ENCODE results near the gene SMC1B.
"Not testable (repeated sequence)": the region's sequence is repeated elsewhere in the genome, so short reads cannot be mapped to it uniquely, and the experiment has no call there.

Gene SMC1B

GRCh38 chr22:45454275-45454674, 40.9 kb upstream of the SMC1B start:
- no peak overlapping the region for H3K4me3 ChIP-seq (ENCODE audit: low read depth in 1 of 5, low read length in 5 of 5)
- no peaks in the 10 kb centered on the region for H3K36me3 ChIP-seq (ENCODE audit: control insufficient read depth in 5 of 5, insufficient read depth in 5 of 5, low read length in 5 of 5)
- H3K4me1 ChIP-seq (ENCODE audit: control insufficient read depth in 5 of 5, insufficient read depth in 5 of 5, low read length in 5 of 5), result peaks cover 3 to 29% (median 23%) of the 10 kb centered on the region in 5 donors
- no peaks in the 10 kb centered on the region for H3K9me3 ChIP-seq (ENCODE audit: control insufficient read depth in 5 of 5, low read length in 5 of 5)
- H3K27ac ChIP-seq (ENCODE audit: low read depth, low read length), result no peak overlapping the region
- peaks cover 0 to 13% (median 3%) of the 10 kb centered on the region in 5 donors for H3K27me3 ChIP-seq (ENCODE audit: control insufficient read depth in 5 of 5, insufficient read depth in 4 of 5, low read length in 5 of 5)
- H3K9ac ChIP-seq (ENCODE audit: low read length in 5 of 5), result no peak overlapping the region

DNA sequence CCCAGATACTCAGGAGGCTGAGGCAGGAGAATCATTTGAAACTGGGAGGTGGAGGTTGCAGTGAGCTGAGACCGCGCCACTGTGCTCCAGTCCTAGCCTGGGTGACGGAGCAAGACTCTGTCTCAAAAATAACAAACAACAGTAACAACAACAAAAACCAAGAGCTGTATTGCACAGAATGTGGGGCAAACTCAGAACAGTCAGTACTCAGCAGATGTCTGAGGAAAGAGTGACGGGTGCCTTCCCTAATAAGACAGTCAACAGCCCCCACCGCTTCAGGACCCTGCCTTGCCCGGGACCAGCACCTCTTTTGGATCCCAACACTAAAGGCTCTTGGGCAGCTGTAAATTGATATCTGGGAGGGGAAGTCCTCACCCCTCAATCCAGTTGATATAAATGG, 40.4 kb upstream of the SMC1B start:
- H3K27ac ChIP-seq (ENCODE audit: low read depth, low read length), result no peak overlapping the region
- H3K36me3 ChIP-seq (ENCODE audit: control insufficient read depth in 5 of 5, insufficient read depth in 5 of 5, low read length in 5 of 5), result no peaks in the 10 kb centered on the region
- H3K27me3 ChIP-seq (ENCODE audit: control insufficient read depth in 5 of 5, insufficient read depth in 4 of 5, low read length in 5 of 5), result peaks cover 0 to 12% (median 0%) of the 10 kb centered on the region in 5 donors
- no peak overlapping the region for H3K4me3 ChIP-seq (ENCODE audit: low read depth in 1 of 5, low read length in 5 of 5)
- H3K9ac ChIP-seq (ENCODE audit: low read length in 5 of 5), result no peak overlapping the region
- no peaks in the 10 kb centered on the region for H3K9me3 ChIP-seq (ENCODE audit: control insufficient read depth in 5 of 5, low read length in 5 of 5)
- H3K4me1 ChIP-seq (ENCODE audit: control insufficient read depth in 5 of 5, insufficient read depth in 5 of 5, low read length in 5 of 5), result peaks cover 3 to 29% (median 23%) of the 10 kb centered on the region in 5 donors

GRCh38 chr22:45452565-45453379, 39.4 kb upstream of the SMC1B start:
- H3K9ac ChIP-seq (ENCODE audit: low read length in 5 of 5), result no peak overlapping the region
- H3K4me3 ChIP-seq (ENCODE audit: low read depth in 1 of 5, low read length in 5 of 5), result no peak overlapping the region
- H3K27ac ChIP-seq (ENCODE audit: low read depth, low read length), result no peak overlapping the region
- H3K9me3 ChIP-seq (ENCODE audit: control insufficient read depth in 5 of 5, low read length in 5 of 5), result no peaks in the 10 kb centered on the region
- peaks cover 0 to 12% (median 0%) of the 10 kb centered on the region in 5 donors for H3K27me3 ChIP-seq (ENCODE audit: control insufficient read depth in 5 of 5, insufficient read depth in 4 of 5, low read length in 5 of 5)
- no peaks in the 10 kb centered on the region for H3K36me3 ChIP-seq (ENCODE audit: control insufficient read depth in 5 of 5, insufficient read depth in 5 of 5, low read length in 5 of 5)
- peaks cover 3 to 35% (median 28%) of the 10 kb centered on the region in 5 donors for H3K4me1 ChIP-seq (ENCODE audit: control insufficient read depth in 5 of 5, insufficient read depth in 5 of 5, low read length in 5 of 5)

GRCh38 chr22:45451972-45452371, 38.6 kb upstream of the SMC1B start:
- no peaks in the 10 kb centered on the region for H3K9me3 ChIP-seq (ENCODE audit: control insufficient read depth in 5 of 5, low read length in 5 of 5)
- H3K36me3 ChIP-seq (ENCODE audit: control insufficient read depth in 5 of 5, insufficient read depth in 5 of 5, low read length in 5 of 5), result no peaks in the 10 kb centered on the region
- no peak overlapping the region for H3K4me3 ChIP-seq (ENCODE audit: low read depth in 1 of 5, low read length in 5 of 5)
- no peak overlapping the region for H3K27ac ChIP-seq (ENCODE audit: low read depth, low read length)
- H3K4me1 ChIP-seq (ENCODE audit: control insufficient read depth in 5 of 5, insufficient read depth in 5 of 5, low read length in 5 of 5), result peaks cover 3 to 35% (median 28%) of the 10 kb centered on the region in 5 donors
- no peak overlapping the region for H3K9ac ChIP-seq (ENCODE audit: low read length in 5 of 5)
- peaks cover 0 to 10% (median 0%) of the 10 kb centered on the region in 5 donors for H3K27me3 ChIP-seq (ENCODE audit: control insufficient read depth in 5 of 5, insufficient read depth in 4 of 5, low read length in 5 of 5)

- peak overlapping the region; percentile 19 for H3K27ac ChIP-seq (ENCODE audit: low read depth, low read length)
- H3K9ac ChIP-seq (ENCODE audit: low read length in 5 of 5), result no peak overlapping the region
- no peaks in the 10 kb centered on the region for H3K9me3 ChIP-seq (ENCODE audit: control insufficient read depth in 5 of 5, low read length in 5 of 5)
- peaks cover 3 to 35% (median 28%) of the 10 kb centered on the region in 5 donors for H3K4me1 ChIP-seq (ENCODE audit: control insufficient read depth in 5 of 5, insufficient read depth in 5 of 5, low read length in 5 of 5)
- H3K27me3 ChIP-seq (ENCODE audit: control insufficient read depth in 5 of 5, insufficient read depth in 4 of 5, low read length in 5 of 5), result peaks cover 0 to 10% (median 0%) of the 10 kb centered on the region in 5 donors
- no peak overlapping the region for H3K4me3 ChIP-seq (ENCODE audit: low read depth in 1 of 5, low read length in 5 of 5)
- no peaks in the 10 kb centered on the region for H3K36me3 ChIP-seq (ENCODE audit: control insufficient read depth in 5 of 5, insufficient read depth in 5 of 5, low read length in 5 of 5)
Measured at GRCh38 chr22:45450921-45451651, 37.7 kb upstream of the SMC1B start.

- peak overlapping the region; percentile 38 for H3K27ac ChIP-seq (ENCODE audit: low read depth, low read length)
- H3K9me3 ChIP-seq (ENCODE audit: control insufficient read depth in 5 of 5, low read length in 5 of 5), result no peaks in the 10 kb centered on the region
- H3K4me3 ChIP-seq (ENCODE audit: low read depth in 1 of 5, low read length in 5 of 5), result no peak overlapping the region
- H3K27me3 ChIP-seq (ENCODE audit: control insufficient read depth in 5 of 5, insufficient read depth in 4 of 5, low read length in 5 of 5), result peaks cover 0 to 13% (median 0%) of the 10 kb centered on the region in 5 donors
- H3K4me1 ChIP-seq (ENCODE audit: control insufficient read depth in 5 of 5, insufficient read depth in 5 of 5, low read length in 5 of 5), result peaks cover 3 to 35% (median 28%) of the 10 kb centered on the region in 5 donors
- no peak overlapping the region for H3K9ac ChIP-seq (ENCODE audit: low read length in 5 of 5)
- no peaks in the 10 kb centered on the region for H3K36me3 ChIP-seq (ENCODE audit: control insufficient read depth in 5 of 5, insufficient read depth in 5 of 5, low read length in 5 of 5)
Measured at GRCh38 chr22:45450101-45450785, 36.8 kb upstream of the SMC1B start.

- H3K36me3 ChIP-seq (ENCODE audit: control insufficient read depth in 5 of 5, insufficient read depth in 5 of 5, low read length in 5 of 5); H3K9me3 ChIP-seq (ENCODE audit: control insufficient read depth in 5 of 5, low read length in 5 of 5); H3K4me3 ChIP-seq (ENCODE audit: low read depth in 1 of 5, low read length in 5 of 5); H3K9ac ChIP-seq (ENCODE audit: low read length in 5 of 5); H3K27ac ChIP-seq (ENCODE audit: low read depth, low read length): not testable (repeated sequence)
- H3K27me3 ChIP-seq (ENCODE audit: control insufficient read depth in 5 of 5, insufficient read depth in 4 of 5, low read length in 5 of 5), result peaks cover 0 to 13% (median 0%) of the 10 kb centered on the region in 5 donors
- H3K4me1 ChIP-seq (ENCODE audit: control insufficient read depth in 5 of 5, insufficient read depth in 5 of 5, low read length in 5 of 5), result peaks cover 3 to 35% (median 25%) of the 10 kb centered on the region in 5 donors
Measured at GRCh38 chr22:45449442-45449841, 36.0 kb upstream of the SMC1B start.

GRCh38 chr22:45448431-45448830, 35.0 kb upstream of the SMC1B start:
- Histone ChIP-seq H3K36me3 (ENCODE audit: control insufficient read depth in 5 of 5, insufficient read depth in 5 of 5, low read length in 5 of 5) (no peaks in the 10 kb centered on the region), H3K4me3 (ENCODE audit: low read depth in 1 of 5, low read length in 5 of 5) (no peak overlapping the region), H3K27ac (ENCODE audit: low read depth, low read length) (no peak overlapping the region), H3K27me3 (ENCODE audit: control insufficient read depth in 5 of 5, insufficient read depth in 4 of 5, low read length in 5 of 5) (peaks cover 0 to 5% (median 0%) of the 10 kb centered on the region in 5 donors), H3K4me1 (ENCODE audit: control insufficient read depth in 5 of 5, insufficient read depth in 5 of 5, low read length in 5 of 5) (peaks cover 3 to 35% (median 25%) of the 10 kb centered on the region in 5 donors), H3K9ac (ENCODE audit: low read length in 5 of 5) (no peak overlapping the region), H3K9me3 (ENCODE audit: control insufficient read depth in 5 of 5, low read length in 5 of 5) (no peaks in the 10 kb centered on the region)

DNA sequence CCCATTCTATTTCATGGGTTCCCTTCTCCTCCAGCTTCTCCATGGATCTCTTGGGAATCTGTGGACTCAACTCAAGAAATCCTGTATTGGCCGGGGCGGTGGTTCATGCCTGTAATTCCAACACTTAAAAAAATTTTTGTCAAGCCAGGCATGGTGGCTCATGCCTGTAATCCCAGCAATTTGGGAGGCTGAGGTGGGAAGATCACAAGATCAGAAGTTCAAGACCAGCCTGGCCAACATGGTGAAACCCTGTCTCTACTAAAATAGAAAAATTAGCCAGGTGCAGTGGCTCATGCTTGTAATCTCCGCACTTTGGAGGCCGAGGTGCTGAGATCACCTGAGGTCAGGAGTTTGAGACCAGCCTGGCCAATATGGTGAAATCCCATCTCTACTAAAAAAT, 34.2 kb upstream of the SMC1B start:
- H3K4me1 ChIP-seq (ENCODE audit: control insufficient read depth in 5 of 5, insufficient read depth in 5 of 5, low read length in 5 of 5), result peaks cover 3 to 30% (median 23%) of the 10 kb centered on the region in 5 donors
- H3K9ac ChIP-seq (ENCODE audit: low read length in 5 of 5); H3K27me3 ChIP-seq (ENCODE audit: control insufficient read depth in 5 of 5, insufficient read depth in 4 of 5, low read length in 5 of 5); H3K36me3 ChIP-seq (ENCODE audit: control insufficient read depth in 5 of 5, insufficient read depth in 5 of 5, low read length in 5 of 5); H3K4me3 ChIP-seq (ENCODE audit: low read depth in 1 of 5, low read length in 5 of 5); H3K9me3 ChIP-seq (ENCODE audit: control insufficient read depth in 5 of 5, low read length in 5 of 5); H3K27ac ChIP-seq (ENCODE audit: low read depth, low read length): not testable (repeated sequence)

All from subcutaneous abdominal adipose tissue (tissue), 5 donors.